ENCODE results near the gene GYPB.
"Not testable (repeated sequence)": the region's sequence is repeated elsewhere in the genome, so short reads cannot be mapped to it uniquely, and the experiment has no call there.

GYPB gene

GRCh38 chr4:144014808-144015207 lies 4.4 kb downstream of the GYPB start:
- DNase-seq (ENCODE audit: low read depth in 2 of 2), result no peak

- not testable (repeated sequence) for DNase-seq (ENCODE audit: low read depth in 2 of 2)
These were observed 10.6 kb downstream of the GYPB start for GRCh38 chr4:144008602-144009001.

- not testable (repeated sequence) for DNase-seq (ENCODE audit: low read depth in 2 of 2)
These were observed 11.2 kb downstream of the GYPB start for GRCh38 chr4:144007960-144008359.

- DNase-seq (ENCODE audit: low read depth in 2 of 2), result not testable (repeated sequence)
These were observed 12.9 kb downstream of the GYPB start for GRCh38 chr4:144006200-144006803.

GRCh38 chr4:144005558-144005953 lies 13.6 kb downstream of the GYPB start:
- DNase-seq (ENCODE audit: low read depth in 2 of 2), result not testable (repeated sequence)

GRCh38 chr4:144004868-144005557 lies 14.2 kb downstream of the GYPB start:
- DNase-seq (ENCODE audit: low read depth in 2 of 2), result not testable (repeated sequence)

GRCh38 chr4:144003890-144004265 lies 15.3 kb downstream of the GYPB start:
- DNase-seq (ENCODE audit: low read depth in 2 of 2), result not testable (repeated sequence)

GRCh38 chr4:144003205-144003889 lies 15.8 kb downstream of the GYPB start:
- DNase-seq (ENCODE audit: low read depth in 2 of 2), result not testable (repeated sequence)

GRCh38 chr4:144000331-144000995 lies 18.7 kb downstream of the GYPB start:
- DNase-seq (ENCODE audit: low read depth in 2 of 2), result not testable (repeated sequence)

- not testable (repeated sequence) for DNase-seq (ENCODE audit: low read depth in 2 of 2)
These were observed 23.0 kb downstream of the GYPB start for GRCh38 chr4:143996193-143996592.

- not testable (repeated sequence) for DNase-seq (ENCODE audit: low read depth in 2 of 2)
These were observed 27.4 kb downstream of the GYPB start for GRCh38 chr4:143991761-143992160.

- not testable (repeated sequence) for DNase-seq (ENCODE audit: low read depth in 2 of 2)
These were observed 28.5 kb downstream of the GYPB start for GRCh38 chr4:143990717-143991116.

- DNase-seq (ENCODE audit: low read depth in 2 of 2), result no peak
These were observed 33.0 kb downstream of the GYPB start for GRCh38 chr4:143986180-143986579.

- DNase-seq (ENCODE audit: low read depth in 2 of 2), result not testable (repeated sequence)
These were observed 38.4 kb downstream of the GYPB start for GRCh38 chr4:143980776-143981175.

- not testable (repeated sequence) for DNase-seq (ENCODE audit: low read depth in 2 of 2)
These were observed 43.7 kb downstream of the GYPB start for GRCh38 chr4:143975527-143975926.

GRCh38 chr4:143974021-143974420 lies 45.2 kb downstream of the GYPB start:
- not testable (repeated sequence) for DNase-seq (ENCODE audit: low read depth in 2 of 2)

- DNase-seq (ENCODE audit: low read depth in 2 of 2), result no peak
These were observed 58.1 kb downstream of the GYPB start for GRCh38 chr4:143961075-143961474.

GRCh38 chr4:143955306-143955705 lies 63.9 kb downstream of the GYPB start:
- DNase-seq (ENCODE audit: low read depth in 2 of 2), result not testable (repeated sequence)

GRCh38 chr4:143951458-143951972 lies 67.7 kb downstream of the GYPB start:
- not testable (repeated sequence) for DNase-seq (ENCODE audit: low read depth in 2 of 2)

GRCh38 chr4:143950967-143951366 lies 68.2 kb downstream of the GYPB start:
- DNase-seq (ENCODE audit: low read depth in 2 of 2), result not testable (repeated sequence)

GRCh38 chr4:143950185-143950584 lies 69.0 kb downstream of the GYPB start:
- not testable (repeated sequence) for DNase-seq (ENCODE audit: low read depth in 2 of 2)

- DNase-seq (ENCODE audit: low read depth in 2 of 2), result not testable (repeated sequence)
These were observed 71.7 kb downstream of the GYPB start for GRCh38 chr4:143947493-143947892.

Data from stimulated activated CD8-positive, alpha-beta memory T cell treated with anti-CD3 and anti-CD28 coated beads, Interleukin-7, amount 100 ng/mL, for 1 hour (primary cell).